GM12864 (cell line): Measurements from ENCODE around the gene CDR2.

ENCODE experiments used
- DNase-seq: peaks from one replicate; pipeline ENCODE4 v3.0.0-alpha.2; 2011; ENCODE audit warnings: low read depth
- H3K4me3 ChIP-seq: 2 replicates; pipeline ENCODE4 v1.5.1; 2011; ENCODE audit warnings: mild to moderate bottlenecking, low read depth, low read length, control low read depth
- CTCF ChIP-seq: IDR thresholded peaks from 2 replicates; pipeline ENCODE4 v1.5.1; 2011; ENCODE audit warnings: low read depth, mild to moderate bottlenecking, moderate library complexity, low read length, control low read depth, inconsistent platforms; ENCODE audit errors: missing control alignments

CDR2 gene

GRCh38 chr16:22380529-22380928, 6.1 kb upstream of the CDR2 start:
- TF ChIP-seq CTCF = no peak
- DNase-seq = no peak
- no peak overlapping the region for H3K4me3 ChIP-seq

- TF ChIP-seq CTCF = no peak
- no peak overlapping the region for H3K4me3 ChIP-seq
- no peak for DNase-seq
Measured at GRCh38 chr16:22379656-22380055, 5.2 kb upstream of the CDR2 start.

- TF ChIP-seq CTCF = no peak
- no peak overlapping the region for H3K4me3 ChIP-seq
- DNase-seq = no peak
Measured at GRCh38 chr16:22375963-22376640, 1.7 kb upstream of the CDR2 start.

- no peak for DNase-seq
- H3K4me3 ChIP-seq = peak overlapping the region; percentile 66
- TF ChIP-seq CTCF = no peak
Measured at GRCh38 chr16:22375117-22375962, 921 bp upstream of the CDR2 start.

- H3K4me3 ChIP-seq = peak overlapping the region; percentile 66
- no peak for DNase-seq
- no peak for TF ChIP-seq CTCF
Measured at GRCh38 chr16:22373662-22374310, 633 bp downstream of the CDR2 start.

- no peak for TF ChIP-seq CTCF
- H3K4me3 ChIP-seq = peak overlapping the region; percentile 66
- DNase-seq = no peak
Measured at GRCh38 chr16:22372882-22373661, 1.3 kb downstream of the CDR2 start.
